MM.1S (cell line): ENCODE measurements around the gene G3BP1.
"Not testable (repeated sequence)": the region's sequence is repeated elsewhere in the genome, so short reads cannot be mapped to it uniquely, and the experiment has no call there.

Source experiments
- EZH2phosphoT487 ChIP-seq: fragments of 300-600 bp; sonication (generic); IDR thresholded peaks from 2 replicates; pipeline ENCODE4 v1.6.1; 2018; ENCODE audit warnings: antibody characterized with exemption, low read length
- TF ChIP-seq, protein P1 (sequence below): fragments of 300-600 bp; sonication (generic); IDR thresholded peaks from 2 replicates; pipeline ENCODE4 v1.5.1; 2016; ENCODE audit warnings: antibody characterized with exemption, low read length, mixed read lengths

DNA sequence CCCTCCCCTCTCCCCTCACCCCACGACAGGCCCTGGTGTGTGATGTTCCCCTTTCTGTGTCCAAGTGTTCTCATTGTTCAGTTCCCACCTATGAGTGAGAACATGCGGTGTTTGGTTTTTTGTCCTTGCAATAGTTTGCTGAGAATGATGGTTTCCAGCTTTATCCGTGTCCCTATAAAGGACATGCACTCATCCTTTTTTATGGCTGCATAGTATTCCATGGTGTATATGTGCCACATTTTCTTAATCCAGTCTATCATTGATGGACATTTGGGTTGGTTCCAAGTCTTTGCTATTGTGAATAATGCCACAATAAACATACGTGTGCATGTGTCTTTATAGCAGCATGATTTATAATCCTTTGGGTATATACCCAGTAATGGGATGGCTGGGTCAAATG is 89.1 kb downstream of the G3BP1 start:
- TF ChIP-seq, protein P1, sequence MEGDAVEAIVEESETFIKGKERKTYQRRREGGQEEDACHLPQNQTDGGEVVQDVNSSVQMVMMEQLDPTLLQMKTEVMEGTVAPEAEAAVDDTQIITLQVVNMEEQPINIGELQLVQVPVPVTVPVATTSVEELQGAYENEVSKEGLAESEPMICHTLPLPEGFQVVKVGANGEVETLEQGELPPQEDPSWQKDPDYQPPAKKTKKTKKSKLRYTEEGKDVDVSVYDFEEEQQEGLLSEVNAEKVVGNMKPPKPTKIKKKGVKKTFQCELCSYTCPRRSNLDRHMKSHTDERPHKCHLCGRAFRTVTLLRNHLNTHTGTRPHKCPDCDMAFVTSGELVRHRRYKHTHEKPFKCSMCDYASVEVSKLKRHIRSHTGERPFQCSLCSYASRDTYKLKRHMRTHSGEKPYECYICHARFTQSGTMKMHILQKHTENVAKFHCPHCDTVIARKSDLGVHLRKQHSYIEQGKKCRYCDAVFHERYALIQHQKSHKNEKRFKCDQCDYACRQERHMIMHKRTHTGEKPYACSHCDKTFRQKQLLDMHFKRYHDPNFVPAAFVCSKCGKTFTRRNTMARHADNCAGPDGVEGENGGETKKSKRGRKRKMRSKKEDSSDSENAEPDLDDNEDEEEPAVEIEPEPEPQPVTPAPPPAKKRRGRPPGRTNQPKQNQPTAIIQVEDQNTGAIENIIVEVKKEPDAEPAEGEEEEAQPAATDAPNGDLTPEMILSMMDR = not testable (repeated sequence)
- not testable (repeated sequence) for TF ChIP-seq EZH2phosphoT487
